GM19438 (cell line): ENCODE data around the gene PSMB3.
"Not testable (repeated sequence)": the region's sequence is repeated elsewhere in the genome, so short reads cannot be mapped to it uniquely, and the experiment has no call there.

Source experiments
- ATAC-seq: cut with Tn5 transposase; IDR thresholded peaks from one replicate; pipeline ENCODE4 v1.9.1; 2021; ENCODE audit warnings: low read depth; ENCODE audit not compliant: unreplicated experiment

The PSMB3 gene

DNA sequence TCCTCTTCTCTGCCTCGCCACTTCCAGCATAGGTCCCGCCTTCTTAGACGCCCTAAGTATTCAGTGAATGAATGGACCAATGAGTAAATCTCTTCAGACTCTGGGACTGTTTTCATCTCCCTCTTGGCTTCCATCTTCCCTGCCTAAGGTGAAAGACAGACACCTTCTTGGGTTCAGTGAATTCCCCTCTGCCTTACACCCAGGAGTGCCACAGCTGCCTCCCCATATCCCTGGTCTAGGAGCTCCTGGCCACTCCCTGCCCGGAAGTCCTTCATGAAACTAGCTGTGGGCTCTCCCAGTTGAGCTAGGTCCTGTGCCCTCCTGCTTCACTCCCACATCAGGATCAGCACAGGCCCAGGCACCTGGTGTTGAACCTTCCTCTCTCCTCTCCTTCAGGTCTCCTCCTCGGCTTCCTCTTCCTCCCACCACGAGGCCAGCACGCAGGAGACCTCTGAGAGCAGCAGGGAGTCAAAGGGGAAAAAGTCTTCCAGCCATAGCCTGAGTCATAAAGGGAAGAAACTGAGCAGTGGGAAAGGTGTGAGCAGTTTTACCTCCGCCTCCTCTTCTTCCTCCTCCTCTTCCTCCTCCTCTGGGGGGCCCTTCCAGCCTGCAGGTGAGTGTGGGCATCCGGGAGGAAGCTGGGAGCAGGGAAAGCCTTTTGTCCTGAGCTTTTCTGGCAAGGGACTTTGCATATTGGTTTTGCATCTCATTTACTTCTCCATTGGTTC lies 37.2 kb upstream of the PSMB3 start:
- no peak for ATAC-seq

- no peak for ATAC-seq
These were observed 36.1 kb upstream of the PSMB3 start for GRCh38 chr17:38716368-38717005.

- no peak for ATAC-seq
These were observed 35.3 kb upstream of the PSMB3 start for GRCh38 chr17:38717139-38717745.

DNA sequence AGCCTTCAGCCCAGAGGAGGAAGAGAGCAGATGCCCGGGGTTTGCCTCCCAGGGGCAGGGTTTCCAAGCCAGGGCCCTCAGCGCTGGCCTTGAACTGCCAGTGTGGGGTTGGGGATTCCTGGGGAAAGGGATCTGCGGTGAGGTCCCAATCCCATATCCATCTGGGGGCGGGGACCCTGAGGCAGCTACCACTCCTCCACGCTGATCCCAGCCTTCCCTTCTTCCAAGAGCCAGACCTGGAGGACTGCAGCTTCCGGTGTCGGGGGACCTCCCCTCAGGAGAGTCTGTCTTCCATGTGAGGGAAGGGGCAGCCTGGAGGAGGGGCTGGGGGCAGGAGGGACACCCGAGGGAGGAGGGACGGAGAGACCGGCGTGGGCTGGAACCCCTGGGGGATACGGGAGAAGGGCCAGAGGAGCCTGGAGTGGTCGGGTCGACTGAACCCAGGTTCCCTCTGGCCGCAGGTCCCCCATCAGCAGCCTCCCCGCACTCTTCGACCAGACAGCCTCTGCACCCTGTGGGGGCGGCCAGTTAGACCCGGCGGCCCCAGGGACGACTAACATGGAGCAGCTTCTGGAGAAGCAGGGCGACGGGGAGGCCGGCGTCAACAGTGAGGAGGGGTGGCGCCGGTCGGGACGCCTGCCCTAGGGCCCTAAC lies 33.1 kb upstream of the PSMB3 start:
- no peak for ATAC-seq

- no peak for ATAC-seq
These were observed 32.4 kb upstream of the PSMB3 start for GRCh38 chr17:38719943-38720641.

DNA sequence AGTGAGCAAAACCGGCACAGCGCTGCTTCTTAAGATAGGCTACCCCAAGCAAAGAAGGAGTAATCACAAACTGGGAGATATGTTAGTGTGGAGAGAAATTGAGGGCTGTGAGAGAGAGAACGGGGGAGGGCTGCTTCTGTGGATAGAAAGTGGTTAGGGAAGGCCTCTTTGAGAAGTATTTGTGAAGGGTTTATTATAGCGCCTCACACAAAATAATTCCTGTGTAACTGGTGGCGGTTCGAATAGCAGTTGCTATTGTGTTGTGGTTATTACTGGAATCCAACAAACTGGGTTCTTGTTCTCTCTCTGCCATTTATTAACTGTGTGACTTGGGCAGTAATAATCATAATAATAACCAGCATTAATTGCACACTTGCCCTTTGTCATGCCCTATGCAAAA lies 31.6 kb upstream of the PSMB3 start:
- ATAC-seq = no peak

- ATAC-seq = no peak
These were observed 30.7 kb upstream of the PSMB3 start for GRCh38 chr17:38721802-38722201.

- no peak for ATAC-seq
These were observed 28.1 kb upstream of the PSMB3 start for GRCh38 chr17:38724337-38724988.

GRCh38 chr17:38725066-38725465 lies 27.5 kb upstream of the PSMB3 start:
- no peak for ATAC-seq

- ATAC-seq = not testable (repeated sequence)
These were observed 26.4 kb upstream of the PSMB3 start for GRCh38 chr17:38726145-38726544.

GRCh38 chr17:38727736-38728135 lies 24.8 kb upstream of the PSMB3 start:
- no peak for ATAC-seq

DNA sequence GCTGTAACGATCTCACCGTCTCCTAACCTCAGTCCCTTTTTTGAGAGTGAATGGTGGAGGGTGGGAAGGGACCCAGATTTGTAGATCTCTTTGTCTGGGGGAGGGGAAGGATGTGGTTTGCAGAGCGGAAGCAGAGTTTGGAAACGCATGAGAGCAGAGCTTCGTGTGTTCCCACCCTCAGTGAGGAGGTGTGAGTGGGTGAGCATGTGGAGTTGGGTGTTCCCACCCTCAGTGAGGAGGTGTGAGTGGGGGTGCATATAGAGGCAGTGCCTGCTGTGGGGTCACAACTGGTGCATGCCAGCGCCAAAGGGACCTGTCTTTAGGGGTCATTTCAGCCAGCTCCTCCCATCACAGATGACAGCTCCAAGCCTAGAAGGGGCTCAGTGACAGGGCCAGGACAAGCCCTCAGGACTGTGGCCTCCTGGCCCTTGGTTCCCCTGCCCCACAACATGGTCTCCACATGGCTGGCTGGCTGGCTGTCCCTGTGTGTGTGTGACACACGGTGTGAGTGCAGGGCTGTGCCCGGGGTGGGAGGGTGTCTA lies 24.2 kb upstream of the PSMB3 start:
- no peak for ATAC-seq

DNA sequence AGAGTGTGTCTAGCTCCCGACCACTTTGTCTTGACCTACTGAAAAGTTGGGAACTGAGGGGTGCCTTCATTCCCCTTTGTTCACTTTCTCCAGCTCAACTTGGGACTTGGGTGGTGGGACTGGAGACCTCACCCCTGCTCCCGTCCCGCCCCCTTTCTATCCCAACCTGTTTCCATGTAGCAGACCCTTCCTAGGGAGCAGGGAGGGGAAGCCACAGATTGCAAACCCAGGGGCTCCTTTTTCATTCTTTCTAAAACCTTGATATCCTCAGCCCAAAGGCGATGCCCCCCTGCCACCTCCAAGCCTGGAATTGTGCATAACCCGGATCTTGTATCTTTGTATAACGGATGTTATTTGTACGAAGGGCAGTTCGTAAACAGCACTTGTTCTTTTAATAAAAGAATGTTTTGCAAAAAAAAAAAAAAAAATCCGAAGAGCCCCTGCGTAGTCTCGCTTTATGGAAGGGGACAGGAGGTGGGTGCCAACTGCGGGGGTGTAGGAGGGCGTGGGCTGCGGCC lies 23.1 kb upstream of the PSMB3 start:
- no peak for ATAC-seq

- ATAC-seq = peak; percentile 64
These were observed 22.5 kb upstream of the PSMB3 start, which contains the start of gene CISD3 for GRCh38 chr17:38729886-38730525. Gene CISD3 (plus strand): TSS chr17:38730341. CDS start chr17:38730359, 18 bp downstream.

- no peak for ATAC-seq
These were observed 21.8 kb upstream of the PSMB3 start for GRCh38 chr17:38730526-38731379.

DNA sequence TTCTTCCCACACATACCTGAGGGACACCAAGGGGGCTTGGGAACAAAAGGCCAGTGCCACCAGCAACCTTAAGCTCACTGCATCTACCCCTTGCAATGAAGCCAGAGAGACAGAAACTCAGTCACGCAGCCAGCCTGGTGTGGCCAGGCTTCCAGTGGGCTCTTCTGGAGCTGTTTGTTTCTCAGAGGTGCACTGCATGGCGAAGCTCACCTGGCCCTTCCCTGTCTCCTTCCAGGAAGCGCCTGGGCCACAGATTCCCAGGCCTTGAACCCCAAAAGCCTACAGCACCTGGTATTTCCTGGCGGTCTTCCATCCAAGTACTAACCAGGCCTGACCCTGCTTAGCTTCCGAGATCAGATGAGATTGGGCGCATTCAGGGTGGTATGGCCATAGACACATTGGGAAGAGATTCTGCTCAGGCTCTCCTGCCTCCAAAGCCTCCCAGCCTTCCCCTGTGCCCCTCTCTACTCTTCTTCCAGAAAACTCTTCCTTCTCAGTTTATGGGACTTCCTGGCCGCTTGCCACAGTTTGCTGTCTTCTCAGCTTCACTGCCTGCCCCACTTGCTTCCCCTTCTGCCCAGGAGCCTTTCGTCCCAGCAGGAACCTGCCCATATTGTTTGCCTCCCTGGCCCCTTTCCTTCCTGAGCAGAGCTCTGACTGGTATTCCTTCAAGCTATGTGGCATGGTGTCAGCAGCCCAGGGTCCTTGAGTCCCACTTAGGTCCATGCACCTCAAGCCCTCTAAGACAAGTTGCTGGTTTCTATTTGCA lies 20.8 kb upstream of the PSMB3 start:
- ATAC-seq = no peak
